ENCODE measurements around the gene ETV6.

DNA sequence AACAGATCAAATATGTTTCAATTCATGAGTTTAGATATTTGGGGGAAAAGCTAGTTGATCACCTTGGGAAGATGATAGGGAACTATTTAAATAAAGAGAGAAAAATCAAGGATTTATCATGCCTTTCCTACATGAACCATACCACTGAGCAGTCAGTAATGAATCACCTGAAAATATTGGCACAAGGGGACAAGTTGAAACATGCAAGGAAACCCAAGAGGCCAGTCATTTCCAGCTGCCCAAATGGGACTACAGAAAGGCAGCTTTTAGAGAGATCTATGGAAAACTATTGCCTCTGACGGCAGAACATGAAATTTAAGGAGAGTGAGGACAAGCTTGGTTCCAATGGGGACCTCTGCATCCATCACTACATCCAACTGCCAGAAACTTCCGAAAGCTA lies 14.1 kb upstream of the ETV6 start:
- TF ChIP-seq, protein P1, sequence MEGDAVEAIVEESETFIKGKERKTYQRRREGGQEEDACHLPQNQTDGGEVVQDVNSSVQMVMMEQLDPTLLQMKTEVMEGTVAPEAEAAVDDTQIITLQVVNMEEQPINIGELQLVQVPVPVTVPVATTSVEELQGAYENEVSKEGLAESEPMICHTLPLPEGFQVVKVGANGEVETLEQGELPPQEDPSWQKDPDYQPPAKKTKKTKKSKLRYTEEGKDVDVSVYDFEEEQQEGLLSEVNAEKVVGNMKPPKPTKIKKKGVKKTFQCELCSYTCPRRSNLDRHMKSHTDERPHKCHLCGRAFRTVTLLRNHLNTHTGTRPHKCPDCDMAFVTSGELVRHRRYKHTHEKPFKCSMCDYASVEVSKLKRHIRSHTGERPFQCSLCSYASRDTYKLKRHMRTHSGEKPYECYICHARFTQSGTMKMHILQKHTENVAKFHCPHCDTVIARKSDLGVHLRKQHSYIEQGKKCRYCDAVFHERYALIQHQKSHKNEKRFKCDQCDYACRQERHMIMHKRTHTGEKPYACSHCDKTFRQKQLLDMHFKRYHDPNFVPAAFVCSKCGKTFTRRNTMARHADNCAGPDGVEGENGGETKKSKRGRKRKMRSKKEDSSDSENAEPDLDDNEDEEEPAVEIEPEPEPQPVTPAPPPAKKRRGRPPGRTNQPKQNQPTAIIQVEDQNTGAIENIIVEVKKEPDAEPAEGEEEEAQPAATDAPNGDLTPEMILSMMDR (IDR thresholded peaks at IDR 0.05): no peak
- TF ChIP-seq POLR2A (IDR thresholded peaks at IDR 0.05): no peak

All from lower leg skin (tissue), 3 donors.